Testis (tissue), 2 donors: ENCODE measurements around the gene APBA1.

Experiments used
- POLR2A ChIP-seq: fragments of 450-650 bp; IDR thresholded peaks from one replicate; pipeline ENCODE4 v1.6.1; 2017; ENCODE audit warnings: antibody characterized with exemption, mild to moderate bottlenecking, moderate library complexity
- TF ChIP-seq, protein P1 (sequence below), 3 experiments: fragments of 450-650 bp in 2 of 3; fragments of 200-600 bp in 1 of 3; sonication (generic) in 1 of 3; IDR thresholded peaks; one replicate each; pipeline ENCODE4 v1.5.1; 2016 to 2019; ENCODE audit warnings: antibody characterized with exemption in 3 of 3, mild to moderate bottlenecking in 2 of 3, moderate library complexity in 1 of 3

DNA sequence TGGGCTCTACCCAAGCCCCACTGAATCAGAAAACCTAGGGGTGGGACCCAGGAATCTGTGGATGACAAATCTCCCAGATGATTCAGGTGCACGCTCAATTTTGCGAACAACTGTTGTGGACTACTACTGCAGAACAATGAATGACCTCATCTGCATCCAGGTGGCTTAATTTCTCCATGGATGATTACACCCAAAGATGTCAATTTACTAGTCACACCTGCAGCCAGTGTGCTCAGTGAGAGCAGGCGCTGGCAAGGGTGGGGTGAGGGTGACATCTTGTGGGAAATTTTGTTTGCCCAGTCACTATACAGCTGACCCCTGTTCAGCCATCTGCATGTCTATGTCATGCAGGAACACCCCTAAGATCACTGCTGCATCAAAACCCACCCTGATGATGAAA lies 229.0 kb downstream of the APBA1 start:
- TF ChIP-seq, protein P1, sequence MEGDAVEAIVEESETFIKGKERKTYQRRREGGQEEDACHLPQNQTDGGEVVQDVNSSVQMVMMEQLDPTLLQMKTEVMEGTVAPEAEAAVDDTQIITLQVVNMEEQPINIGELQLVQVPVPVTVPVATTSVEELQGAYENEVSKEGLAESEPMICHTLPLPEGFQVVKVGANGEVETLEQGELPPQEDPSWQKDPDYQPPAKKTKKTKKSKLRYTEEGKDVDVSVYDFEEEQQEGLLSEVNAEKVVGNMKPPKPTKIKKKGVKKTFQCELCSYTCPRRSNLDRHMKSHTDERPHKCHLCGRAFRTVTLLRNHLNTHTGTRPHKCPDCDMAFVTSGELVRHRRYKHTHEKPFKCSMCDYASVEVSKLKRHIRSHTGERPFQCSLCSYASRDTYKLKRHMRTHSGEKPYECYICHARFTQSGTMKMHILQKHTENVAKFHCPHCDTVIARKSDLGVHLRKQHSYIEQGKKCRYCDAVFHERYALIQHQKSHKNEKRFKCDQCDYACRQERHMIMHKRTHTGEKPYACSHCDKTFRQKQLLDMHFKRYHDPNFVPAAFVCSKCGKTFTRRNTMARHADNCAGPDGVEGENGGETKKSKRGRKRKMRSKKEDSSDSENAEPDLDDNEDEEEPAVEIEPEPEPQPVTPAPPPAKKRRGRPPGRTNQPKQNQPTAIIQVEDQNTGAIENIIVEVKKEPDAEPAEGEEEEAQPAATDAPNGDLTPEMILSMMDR (IDR thresholded peaks at IDR 0.05) = no peak
- no peak for TF ChIP-seq POLR2A
